Uterus (tissue), 2 donors: Measurements from ENCODE around the gene EEFSEC.

Experiments used
- CTCF ChIP-seq, 4 experiments: fragments of 200-600 bp in 2 of 4; fragments of 450-650 bp in 2 of 4; sonication (generic) in 2 of 4; IDR thresholded peaks; one replicate each; pipeline ENCODE4 v1.5.1; 2016 to 2019; ENCODE audit warnings: antibody characterized with exemption in 4 of 4, mild to moderate bottlenecking in 2 of 4, moderate library complexity in 1 of 4
- POLR2A ChIP-seq, 2 donors: fragments of 450-650 bp; IDR thresholded peaks; one replicate each; pipeline ENCODE4 v1.6.1; 2016; ENCODE audit warnings: antibody characterized with exemption in 2 of 2, mild to moderate bottlenecking in 1 of 2, moderate library complexity in 1 of 2

- TF ChIP-seq CTCF (IDR thresholded peaks at IDR 0.05) (no peak), POLR2A (IDR thresholded peaks at IDR 0.05) (no peak)
Observed at GRCh38 chr3:128174675-128175590, 21.7 kb downstream of the EEFSEC start.
